Activated T-helper 17 cell treated with anti-CD3 and anti-CD28 coated beads, Interleukin-2, amount 50 U/mL, for 72 hours (primary cell): ENCODE measurements around the gene CIDEB. TPM values are rescaled to one million over a fixed set of nuclear protein-coding genes. Genes with fewer than 3 reads are reported as not detected.

Experiments used
- ATAC-seq: fragments of 150-1000 bp; cut with Tn5 transposase; replicated peaks from 2 replicates; pipeline ENCODE4 v1.10.0; 2021; ENCODE audit warnings: mild to moderate bottlenecking, moderate library complexity
- H3K27ac Mint-ChIP-seq: one replicate; pipeline ENCODE4 v1.8.0; 2022; ENCODE audit warnings: mixed read lengths
- H3K27me3 Mint-ChIP-seq: one replicate; pipeline ENCODE4 v1.8.0; 2022; ENCODE audit warnings: mixed read lengths
- H3K36me3 Mint-ChIP-seq: one replicate; pipeline ENCODE4 v1.8.0; 2022; ENCODE audit warnings: low read depth, mild to moderate bottlenecking, mixed read lengths
- H3K4me1 Mint-ChIP-seq: one replicate; pipeline ENCODE4 v1.8.0; 2022; ENCODE audit warnings: mixed read lengths
- H3K4me3 Mint-ChIP-seq: one replicate; pipeline ENCODE4 v1.8.0; 2022; ENCODE audit warnings: mild to moderate bottlenecking, mixed read lengths
- H3K9me3 Mint-ChIP-seq: one replicate; pipeline ENCODE4 v1.8.0; 2022; ENCODE audit warnings: mixed read lengths
- total RNA-seq, 2 donors: library from RNA; stranded (reverse); gene quantifications; one replicate each; pipeline ENCODE4 v1.2.3, GENCODE V29; 2022

The CIDEB gene
- total RNA-seq, 2 donors from 2014 or later, result 14.9 to 28.1 TPM

DNA sequence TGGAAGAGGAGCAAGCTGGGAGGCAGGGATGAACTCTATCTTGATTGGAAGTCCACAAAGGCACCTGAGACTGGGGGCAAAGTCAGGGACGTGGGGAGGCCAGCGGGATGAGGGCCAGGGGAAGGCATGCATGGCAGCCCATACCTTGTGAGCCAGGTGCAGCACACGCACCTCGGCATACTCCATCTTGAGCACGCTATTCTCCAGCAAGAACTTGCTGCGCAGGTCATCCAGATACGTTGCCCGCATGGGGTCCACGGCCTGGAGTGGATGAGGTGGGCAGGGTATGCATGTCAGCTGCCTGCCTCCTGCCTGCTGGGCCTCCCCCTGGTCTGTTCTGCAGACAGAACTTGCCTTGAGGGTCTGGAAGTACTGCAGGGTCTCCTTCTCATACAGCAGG, 40.3 kb downstream of the CIDEB start:
- H3K9me3 Mint-ChIP-seq, result no peaks in the 10 kb centered on the region
- no peak for ATAC-seq
- H3K27ac Mint-ChIP-seq, result peak overlapping the region; percentile 31
- peaks cover 30% of the 10 kb centered on the region for H3K36me3 Mint-ChIP-seq
- H3K4me1 Mint-ChIP-seq, result peaks cover 14% of the 10 kb centered on the region
- no peaks in the 10 kb centered on the region for H3K27me3 Mint-ChIP-seq
- H3K4me3 Mint-ChIP-seq, result no peak overlapping the region

DNA sequence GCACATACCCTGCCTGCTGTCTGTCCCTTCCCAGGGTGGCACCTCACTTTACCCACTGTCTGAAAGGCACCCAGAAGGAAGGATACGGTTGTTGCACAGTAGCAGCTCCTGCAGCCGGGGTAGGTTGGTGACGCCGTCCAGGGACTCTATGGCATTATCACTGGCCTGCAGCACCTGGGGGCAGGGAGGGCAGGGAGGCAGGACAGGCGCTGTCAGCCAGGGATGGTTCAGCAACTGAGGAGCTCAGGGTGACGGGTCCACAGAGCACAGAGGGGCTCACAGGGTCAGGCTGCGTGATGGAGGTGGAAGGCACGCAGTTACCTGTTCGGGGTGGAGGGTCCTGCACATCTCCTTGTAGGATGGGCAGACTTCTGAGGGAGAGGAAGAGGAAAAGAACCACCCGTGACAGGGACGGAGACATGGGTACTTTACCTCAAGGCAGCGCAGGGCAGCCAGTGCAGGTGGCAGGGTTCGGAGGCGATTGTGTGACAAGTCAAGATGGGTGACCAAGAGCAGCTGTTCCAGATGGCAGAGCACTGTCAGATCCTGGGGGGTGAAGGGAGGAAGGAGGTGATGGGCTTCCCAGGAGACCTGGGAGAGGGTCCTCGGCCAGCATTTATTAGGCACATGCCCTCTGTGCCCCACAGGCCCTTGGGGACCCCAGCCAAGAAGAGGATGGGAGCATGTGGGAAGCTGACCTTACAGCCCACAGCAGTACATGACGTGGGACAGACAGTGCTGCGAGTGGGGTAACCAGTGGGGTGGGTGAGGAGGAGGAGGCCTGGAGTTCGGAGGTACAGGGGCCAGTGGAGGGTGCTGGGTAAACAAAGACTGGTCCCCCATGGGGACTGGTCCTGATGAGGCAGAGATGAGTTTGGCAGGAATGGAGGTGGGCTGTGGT, 41.2 kb downstream of the CIDEB start:
- Mint-ChIP-seq H3K36me3 (peaks cover 30% of the 10 kb centered on the region), H3K27me3 (no peaks in the 10 kb centered on the region), H3K4me1 (peaks cover 5% of the 10 kb centered on the region), H3K4me3 (no peak overlapping the region), H3K27ac (peak overlapping the region; percentile 31), H3K9me3 (no peaks in the 10 kb centered on the region)
- ATAC-seq, result no peak

DNA sequence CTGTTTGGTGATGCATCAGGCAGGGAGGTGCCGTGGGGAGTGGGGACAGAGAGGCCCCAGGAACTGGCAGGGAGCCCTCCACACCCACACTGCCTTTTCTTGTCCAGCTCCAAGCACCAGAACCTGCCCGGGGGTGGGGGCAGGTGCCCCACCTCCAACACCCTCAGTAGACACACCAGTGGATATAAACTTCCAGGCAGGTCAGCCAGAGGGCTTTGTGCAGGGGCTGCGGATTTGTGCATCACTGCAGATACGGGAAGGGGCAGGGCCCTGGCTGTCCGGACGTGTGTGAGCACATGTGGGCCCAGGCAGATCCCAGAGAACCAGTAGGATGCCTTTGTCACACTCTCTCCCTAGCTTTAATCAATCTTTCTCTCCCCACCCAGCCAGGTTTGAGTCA, 43.5 kb downstream of the CIDEB start:
- H3K4me3 Mint-ChIP-seq, result no peak overlapping the region
- ATAC-seq, result no peak
- no peaks in the 10 kb centered on the region for H3K27me3 Mint-ChIP-seq
- peaks cover 30% of the 10 kb centered on the region for H3K36me3 Mint-ChIP-seq
- peaks cover 4% of the 10 kb centered on the region for H3K4me1 Mint-ChIP-seq
- no peak overlapping the region for H3K27ac Mint-ChIP-seq
- H3K9me3 Mint-ChIP-seq, result no peaks in the 10 kb centered on the region

DNA sequence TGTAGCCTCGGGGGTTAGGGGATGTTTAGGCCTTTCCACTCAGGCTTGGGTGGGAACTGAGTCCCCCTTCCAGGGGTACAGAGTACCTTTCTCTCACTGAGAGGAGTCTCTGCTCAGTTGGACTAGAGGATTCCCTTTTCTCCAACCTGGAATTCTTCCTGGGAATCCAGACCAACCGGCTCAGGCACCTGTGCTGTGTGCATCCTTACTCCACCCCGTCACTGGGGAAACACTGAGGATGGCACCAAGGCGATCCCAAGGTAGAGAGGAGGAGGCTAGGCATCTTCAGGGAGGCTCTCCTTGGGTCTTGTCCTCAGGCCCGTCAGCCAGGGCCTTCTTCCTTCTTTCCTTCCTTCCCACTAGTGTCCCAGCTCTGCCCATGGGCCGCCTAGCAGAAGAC, 43.9 kb downstream of the CIDEB start:
- no peak for ATAC-seq
- Mint-ChIP-seq H3K4me3 (no peak overlapping the region), H3K4me1 (peaks cover 4% of the 10 kb centered on the region), H3K27me3 (no peaks in the 10 kb centered on the region), H3K36me3 (peaks cover 28% of the 10 kb centered on the region), H3K9me3 (no peaks in the 10 kb centered on the region), H3K27ac (no peak overlapping the region)

DNA sequence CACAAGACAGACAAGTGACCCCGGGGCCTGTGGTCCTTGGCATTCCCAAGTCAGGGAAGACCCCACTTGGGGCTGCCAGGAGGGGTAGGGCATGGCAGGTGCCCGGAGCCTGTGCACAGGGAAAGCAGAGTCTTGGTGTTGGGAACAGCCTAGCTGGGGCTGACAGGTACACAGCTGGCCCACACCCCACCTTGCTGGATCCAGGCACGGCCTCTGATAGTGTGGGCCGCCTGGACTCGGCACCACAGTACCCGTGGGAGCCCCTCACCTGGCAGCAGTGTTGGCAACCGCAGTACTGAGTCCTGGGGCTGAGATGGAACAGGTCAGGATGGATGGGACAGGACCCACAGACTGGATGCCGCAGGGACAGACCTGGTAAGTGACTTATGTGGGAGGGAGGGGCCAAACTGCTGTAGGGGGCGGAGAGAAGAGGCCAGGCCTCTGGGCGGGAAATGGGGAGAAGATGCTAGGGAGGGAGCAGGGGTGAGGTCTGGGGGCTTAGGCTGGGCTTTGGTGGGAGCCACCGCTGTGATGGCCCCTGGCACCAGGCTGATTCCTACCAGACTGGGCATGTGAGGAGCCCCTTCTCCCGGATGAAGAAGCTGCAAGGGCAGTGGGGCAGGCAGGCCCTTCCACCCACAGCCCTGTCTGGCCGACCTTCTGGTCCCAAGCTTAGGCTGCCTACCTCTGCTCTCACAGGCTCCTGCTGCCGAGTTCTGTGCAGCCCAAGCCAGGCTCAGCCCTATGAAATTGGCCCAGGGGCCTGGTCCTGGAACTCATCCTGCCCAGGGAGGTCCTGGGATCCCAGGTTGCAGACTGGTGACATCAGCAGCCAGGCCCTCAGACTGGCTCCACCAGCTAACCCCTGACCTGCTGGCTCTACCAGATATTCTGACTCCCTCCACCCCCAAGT, 44.7 kb downstream of the CIDEB start, which contains the start of gene TGM1:
TSS of gene TGM1 (minus strand) at position 357 of the 913 bp plus-strand sequence. CDS start 825 bp downstream, outside the sequence.
- peaks cover 28% of the 10 kb centered on the region for H3K36me3 Mint-ChIP-seq
- no peaks in the 10 kb centered on the region for H3K9me3 Mint-ChIP-seq
- H3K4me1 Mint-ChIP-seq, result peaks cover 4% of the 10 kb centered on the region
- ATAC-seq, result no peak
- H3K27ac Mint-ChIP-seq, result no peak within 1 kb of the TSS
- H3K27me3 Mint-ChIP-seq, result no peaks in the 10 kb centered on the region
- no peak within 1 kb of the TSS for H3K4me3 Mint-ChIP-seq

DNA sequence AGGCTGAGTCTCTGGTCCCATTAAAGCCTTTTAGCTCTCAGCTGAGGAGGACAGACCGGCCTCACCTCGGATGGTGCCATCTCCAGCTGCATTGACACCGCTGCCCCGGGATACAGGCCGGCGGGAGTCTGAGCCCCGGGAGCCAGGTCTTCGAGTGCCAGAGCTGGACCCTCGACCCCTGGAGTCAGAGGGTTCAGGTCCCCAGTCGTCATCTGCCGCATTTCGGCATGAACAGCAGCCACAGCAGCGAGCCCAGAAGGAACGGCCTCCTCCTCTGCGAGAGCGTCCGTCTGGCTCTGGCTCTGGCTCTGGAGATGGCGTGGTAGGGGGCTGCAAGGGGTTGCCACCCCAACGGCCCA, 45.8 kb downstream of the CIDEB start:
- Mint-ChIP-seq H3K4me1 (no peaks in the 10 kb centered on the region), H3K9me3 (no peaks in the 10 kb centered on the region), H3K36me3 (peaks cover 21% of the 10 kb centered on the region), H3K27ac (no peak overlapping the region), H3K27me3 (no peaks in the 10 kb centered on the region), H3K4me3 (no peak overlapping the region)
- ATAC-seq, result no peak

DNA sequence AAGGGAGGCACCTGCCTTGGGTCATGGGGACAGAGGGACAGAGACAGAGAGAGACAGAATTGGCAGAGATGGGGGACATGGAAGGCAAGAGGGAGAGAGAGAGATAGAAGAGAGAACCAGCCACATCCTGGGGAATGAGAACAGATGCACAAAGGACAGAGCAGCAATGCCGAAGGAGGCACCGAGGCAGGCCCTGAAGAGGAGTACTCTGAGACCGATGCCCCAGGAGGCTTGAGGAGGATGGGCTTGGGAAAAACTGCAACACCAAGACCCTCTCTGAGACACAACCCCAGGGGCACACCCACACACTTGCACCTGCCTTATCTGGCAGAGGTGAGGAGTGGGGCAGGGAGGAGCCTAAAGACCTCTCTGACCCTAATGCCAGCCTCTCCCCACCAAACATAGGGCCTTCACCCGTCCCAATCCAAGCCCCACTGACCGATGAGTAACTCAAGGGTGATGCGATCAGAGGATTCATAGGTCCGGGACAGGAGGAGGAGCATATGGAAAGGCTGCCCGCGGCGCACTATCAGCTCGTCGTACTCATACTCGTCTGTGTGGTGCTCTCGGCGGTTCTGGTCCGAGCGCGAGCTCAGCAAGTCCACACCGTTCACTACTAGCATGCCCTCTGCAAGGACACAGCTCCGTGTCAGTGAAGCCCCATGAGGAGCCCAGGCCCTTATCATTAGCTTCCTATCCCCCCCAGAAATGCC, 46.4 kb downstream of the CIDEB start:
- H3K4me3 Mint-ChIP-seq, result no peak overlapping the region
- ATAC-seq, result no peak
- H3K36me3 Mint-ChIP-seq, result peaks cover 16% of the 10 kb centered on the region
- H3K9me3 Mint-ChIP-seq, result no peaks in the 10 kb centered on the region
- H3K27me3 Mint-ChIP-seq, result no peaks in the 10 kb centered on the region
- H3K4me1 Mint-ChIP-seq, result no peaks in the 10 kb centered on the region
- H3K27ac Mint-ChIP-seq, result no peak overlapping the region

DNA sequence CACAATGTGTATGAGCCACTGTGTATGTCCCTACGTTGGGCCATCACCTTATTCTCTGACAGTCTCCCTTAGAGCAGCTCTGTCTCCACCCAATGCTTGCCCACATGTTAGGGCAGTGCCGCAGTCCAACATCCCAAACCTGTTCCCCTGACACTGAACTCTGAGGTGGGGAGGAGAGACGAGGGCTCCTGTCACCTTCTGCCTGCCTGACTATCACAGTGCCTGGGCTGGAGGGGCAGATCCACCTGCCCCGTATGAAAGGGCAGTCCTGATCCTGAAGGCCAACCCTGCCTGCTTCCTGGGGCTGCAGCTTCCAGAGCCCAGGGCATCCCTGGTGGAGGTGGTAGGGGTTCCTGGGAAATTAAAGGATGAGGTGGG, 47.0 kb downstream of the CIDEB start:
- Mint-ChIP-seq H3K9me3 (no peaks in the 10 kb centered on the region), H3K27ac (no peak overlapping the region), H3K27me3 (no peaks in the 10 kb centered on the region), H3K4me1 (no peaks in the 10 kb centered on the region), H3K36me3 (peaks cover 9% of the 10 kb centered on the region), H3K4me3 (no peak overlapping the region)
- no peak for ATAC-seq

DNA sequence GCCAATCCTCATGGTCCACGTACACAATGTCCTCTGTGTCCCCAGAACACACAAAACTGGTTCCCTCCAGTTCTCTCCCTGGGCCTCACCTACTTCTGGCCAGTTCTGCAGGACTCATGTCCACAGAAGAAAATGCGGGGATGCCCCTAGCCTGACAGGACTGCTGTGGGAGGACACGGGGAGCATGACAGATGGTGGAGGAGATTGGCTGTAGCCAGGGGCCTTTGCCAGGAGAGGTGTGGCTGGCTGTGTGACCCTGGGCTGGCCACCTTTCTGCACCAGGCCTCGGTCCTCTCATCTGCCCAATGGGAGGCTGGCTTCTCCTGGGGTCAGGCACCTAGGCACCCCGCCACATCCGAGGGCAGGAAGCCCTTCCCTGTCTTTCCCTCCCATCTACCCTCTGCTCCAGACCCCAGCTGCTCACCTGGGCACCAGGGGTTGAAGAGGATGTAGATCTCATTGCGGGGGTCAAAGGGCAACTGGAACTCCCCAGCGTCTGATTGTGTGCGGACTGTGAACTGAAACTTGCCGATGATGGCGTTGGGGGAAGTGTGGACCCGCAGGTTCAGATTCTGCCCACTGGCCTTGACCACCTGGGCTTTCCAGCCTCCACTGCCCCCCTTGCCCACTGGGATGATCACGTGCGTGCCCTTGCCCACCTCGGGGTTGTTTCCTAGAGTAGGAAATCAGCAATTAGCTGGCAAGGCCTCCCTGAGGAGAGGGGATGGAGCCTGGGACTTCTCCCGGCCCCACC, 47.6 kb downstream of the CIDEB start:
- Mint-ChIP-seq H3K4me3 (no peak overlapping the region), H3K4me1 (no peaks in the 10 kb centered on the region), H3K9me3 (no peaks in the 10 kb centered on the region), H3K36me3 (peaks cover 11% of the 10 kb centered on the region), H3K27ac (no peak overlapping the region), H3K27me3 (no peaks in the 10 kb centered on the region)
- ATAC-seq, result no peak

DNA sequence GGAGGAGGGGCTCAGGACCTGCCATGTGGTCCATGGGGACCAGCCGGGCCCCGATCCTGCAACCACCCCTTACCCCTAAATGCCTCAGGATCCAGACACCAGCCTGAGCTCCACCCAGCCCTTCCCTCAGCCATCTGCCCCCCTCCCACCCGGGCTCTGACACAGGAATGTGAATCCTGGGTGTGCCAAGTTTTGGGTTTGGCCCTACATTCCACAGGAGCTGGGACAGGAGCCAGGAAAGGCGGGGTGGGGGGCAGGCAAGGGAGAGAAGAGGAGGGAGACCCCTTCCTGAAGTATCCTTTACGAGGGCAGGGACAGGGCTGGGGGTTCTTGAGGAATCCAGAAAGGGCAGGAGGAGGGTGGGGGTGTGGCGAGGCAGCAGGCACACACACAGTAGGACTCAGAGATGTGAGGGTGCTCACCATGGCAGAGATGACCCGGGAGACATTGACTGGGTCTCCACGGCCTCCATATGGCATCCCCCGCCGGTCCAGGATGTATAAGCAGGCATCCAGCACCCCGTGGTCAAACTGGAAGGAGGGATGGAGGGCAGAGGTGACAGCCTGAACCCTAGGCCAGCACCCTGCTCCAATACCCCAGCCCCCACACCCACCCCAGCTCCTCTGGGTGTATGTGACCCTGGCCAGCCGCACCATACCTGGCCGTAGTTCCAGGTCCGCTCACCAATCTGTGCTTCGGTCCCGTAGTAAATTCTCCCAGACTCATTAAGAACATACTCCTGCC, 48.3 kb downstream of the CIDEB start:
- Mint-ChIP-seq H3K27me3 (no peaks in the 10 kb centered on the region), H3K4me3 (no peak overlapping the region), H3K4me1 (no peaks in the 10 kb centered on the region), H3K9me3 (no peaks in the 10 kb centered on the region), H3K27ac (no peak overlapping the region), H3K36me3 (peaks cover 12% of the 10 kb centered on the region)
- ATAC-seq, result no peak

DNA sequence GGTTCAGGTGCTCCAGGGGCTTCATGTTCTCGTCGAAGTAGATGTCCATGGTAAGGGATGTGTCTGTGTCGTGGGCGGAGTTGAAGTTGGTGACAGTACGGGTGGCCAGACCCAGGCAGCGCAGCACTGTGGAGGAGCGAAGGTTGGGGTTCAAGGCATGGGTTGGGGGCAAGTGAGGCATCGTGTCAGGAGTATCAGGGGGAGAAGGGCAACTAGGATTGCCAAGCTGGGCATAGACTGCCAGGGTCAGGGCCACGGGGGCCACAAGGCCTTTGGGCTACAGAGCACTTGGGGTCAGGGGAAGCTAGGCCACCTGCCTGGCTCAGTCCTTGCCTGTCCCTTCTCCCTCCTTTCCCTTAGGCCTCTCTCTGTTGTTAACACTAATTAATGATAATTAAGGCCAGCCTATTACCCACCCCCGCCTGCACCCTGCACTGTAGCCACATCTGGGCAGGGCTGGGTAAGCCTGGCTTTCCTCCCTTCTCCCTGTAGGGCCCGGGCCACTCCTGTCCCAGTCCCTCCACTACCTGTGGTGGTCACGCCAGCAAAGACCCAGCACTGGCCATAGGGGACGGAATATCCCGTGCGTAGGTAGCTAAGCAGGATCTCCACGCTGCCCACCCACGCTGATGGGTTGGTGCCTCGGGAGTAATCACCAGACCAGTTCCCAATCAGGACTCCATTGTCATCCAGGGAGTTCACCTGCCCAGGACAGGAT, 49.1 kb downstream of the CIDEB start:
- no peak for ATAC-seq
- Mint-ChIP-seq H3K4me3 (no peak overlapping the region), H3K4me1 (no peaks in the 10 kb centered on the region), H3K27me3 (no peaks in the 10 kb centered on the region), H3K27ac (no peak overlapping the region), H3K9me3 (no peaks in the 10 kb centered on the region), H3K36me3 (peaks cover 19% of the 10 kb centered on the region)

DNA sequence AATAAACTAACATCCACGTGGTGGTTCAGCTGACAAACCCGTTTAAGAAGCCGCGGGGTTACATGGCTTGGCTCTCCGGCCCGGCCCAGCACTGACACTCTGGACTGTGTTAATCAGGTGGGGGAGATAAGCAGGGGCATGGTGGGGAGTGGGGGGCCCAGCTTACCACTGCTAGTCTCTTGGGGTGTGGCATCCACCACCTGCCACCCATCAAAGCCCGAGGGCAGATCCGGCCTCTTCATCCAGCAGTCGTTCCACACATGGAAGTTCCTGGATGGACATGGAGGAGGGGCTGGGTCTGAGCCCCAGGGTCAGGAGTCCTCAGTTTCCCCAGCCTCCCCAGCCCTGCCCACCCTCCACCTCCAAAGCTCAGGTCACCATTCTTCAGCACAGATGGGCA, 49.7 kb downstream of the CIDEB start:
- Mint-ChIP-seq H3K27me3 (no peaks in the 10 kb centered on the region), H3K4me1 (no peaks in the 10 kb centered on the region), H3K36me3 (peaks cover 24% of the 10 kb centered on the region), H3K27ac (no peak overlapping the region), H3K9me3 (no peaks in the 10 kb centered on the region), H3K4me3 (no peak overlapping the region)
- no peak for ATAC-seq

DNA sequence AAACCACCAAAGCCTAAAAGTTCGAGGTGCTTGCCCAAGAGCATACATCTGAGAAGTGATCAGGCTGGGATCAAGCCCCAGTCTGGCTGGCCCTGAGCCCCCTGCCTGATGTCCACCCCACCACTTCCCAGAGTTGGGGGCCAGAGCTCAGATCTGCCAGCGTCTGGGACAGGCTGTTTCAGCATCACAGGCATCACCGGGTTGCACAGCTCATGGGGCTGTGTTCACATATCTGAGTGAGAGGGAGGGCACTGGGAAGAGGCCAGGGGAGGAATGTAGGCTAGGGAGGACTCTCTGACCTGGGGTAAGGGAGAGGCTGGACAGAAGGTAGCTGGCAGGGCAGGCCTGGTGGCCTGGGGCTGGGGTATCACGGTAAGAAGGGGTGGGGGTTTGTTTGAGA, 50.8 kb downstream of the CIDEB start:
- no peaks in the 10 kb centered on the region for H3K9me3 Mint-ChIP-seq
- no peak for ATAC-seq
- H3K27me3 Mint-ChIP-seq, result no peaks in the 10 kb centered on the region
- H3K36me3 Mint-ChIP-seq, result peaks cover 24% of the 10 kb centered on the region
- H3K4me1 Mint-ChIP-seq, result no peaks in the 10 kb centered on the region
- H3K27ac Mint-ChIP-seq, result no peak overlapping the region
- H3K4me3 Mint-ChIP-seq, result no peak overlapping the region
